Hepatocyte (in vitro differentiated cells): ENCODE data around the gene COL6A3. TPM values are rescaled to one million over a fixed set of nuclear protein-coding genes. Genes with fewer than 3 reads are reported as not detected.

ENCODE experiments used
- DNase-seq: peaks from one replicate; pipeline ENCODE4 v3.0.0-alpha.2; 2016; ENCODE audit warnings: low spot score
- H2AFZ ChIP-seq: fragments of 200-600 bp; sonication (generic); 2 replicates; pipeline ENCODE4 v1.6.0; 2016; ENCODE audit warnings: antibody characterized with exemption, mild to moderate bottlenecking
- H3K27ac ChIP-seq: fragments of 200-600 bp; sonication (generic); 2 replicates; pipeline ENCODE4 v1.5.1; 2016; ENCODE audit warnings: mild to moderate bottlenecking
- H3K27me3 ChIP-seq: fragments of 200-600 bp; sonication (generic); 2 replicates; pipeline ENCODE4 v1.6.1; 2016
- H3K36me3 ChIP-seq: fragments of 200-600 bp; sonication (generic); replicated peaks from 2 replicates; pipeline ENCODE4 v1.5.1; 2016; ENCODE audit warnings: low read depth; ENCODE audit not compliant: insufficient read depth
- H3K4me1 ChIP-seq: fragments of 200-600 bp; sonication (generic); 2 replicates; pipeline ENCODE4 v1.5.1; 2016; ENCODE audit warnings: mild to moderate bottlenecking, moderate library complexity; ENCODE audit not compliant: insufficient read depth
- H3K4me2 ChIP-seq: fragments of 200-600 bp; sonication (generic); 2 replicates; pipeline ENCODE4 v1.6.0; 2016
- H3K4me3 ChIP-seq: fragments of 200-600 bp; sonication (generic); 2 replicates; pipeline ENCODE4 v1.5.1; 2016; ENCODE audit warnings: mild to moderate bottlenecking
- H3K79me2 ChIP-seq: fragments of 200-600 bp; sonication (generic); 2 replicates; pipeline ENCODE4 v1.6.0; 2017; ENCODE audit warnings: mild to moderate bottlenecking
- H3K9me2 ChIP-seq: fragments of 200-600 bp; sonication (generic); replicated peaks from 2 replicates; pipeline ENCODE4 v1.6.0; 2017; ENCODE audit warnings: mild to moderate bottlenecking; ENCODE audit not compliant: insufficient read depth
- H3K9me3 ChIP-seq: fragments of 200-600 bp; sonication (generic); 2 replicates; pipeline ENCODE4 v1.5.1; 2016; ENCODE audit warnings: low read depth, mild to moderate bottlenecking
- H4K20me1 ChIP-seq: fragments of 200-600 bp; sonication (generic); 2 replicates; pipeline ENCODE4 v1.6.0; 2016; ENCODE audit warnings: mild to moderate bottlenecking; ENCODE audit not compliant: insufficient read depth, poor library complexity, severe bottlenecking
- CTCF ChIP-seq: fragments of 200-600 bp; sonication (generic); IDR thresholded peaks from 2 replicates; pipeline ENCODE4 v1.5.1; 2016; ENCODE audit warnings: antibody characterized with exemption, mild to moderate bottlenecking; ENCODE audit not compliant: poor library complexity
- EZH2 ChIP-seq: fragments of 200-600 bp; sonication (generic); IDR thresholded peaks from 2 replicates; pipeline ENCODE4 v1.6.1; 2016; ENCODE audit warnings: antibody characterized with exemption, mild to moderate bottlenecking, borderline replicate concordance
- EZH2phosphoT487 ChIP-seq: fragments of 200-600 bp; sonication (generic); IDR thresholded peaks from one replicate; pipeline ENCODE4 v1.6.1; 2018; ENCODE audit warnings: antibody characterized with exemption, mild to moderate bottlenecking, low read depth, moderate library complexity; ENCODE audit not compliant: unreplicated experiment, severe bottlenecking
- whole genome bisulfite sequencing: methylation state at CpG from one replicate; pipeline ENCODE4 v1.1.6; 2016; ENCODE audit warnings: low lambda C conversion rate; ENCODE audit errors: missing lambda C conversion rate; 5-methylcytosine and 5-hydroxymethylcytosine counted together
- polyA plus RNA-seq: library from polyadenylated mRNA; unstranded; fragments of >200 nt; fragmentation: Nextera tagmentation; extraction: Ambion mirVana; gene quantifications from 2 replicates; pipeline ENCODE4 v1.2.1, GENCODE V29; 2016
- total RNA-seq: library from RNA; depleted of rRNA; stranded (reverse); fragments of >200 nt; gene quantifications from 2 replicates; pipeline ENCODE4 v1.2.3, GENCODE V29; 2014

Gene COL6A3
- total and polyA plus RNA-seq, 2 experiments from 2014 or later, result 80.7 to 250 TPM

GRCh38 chr2:237421542-237422116, 7.7 kb upstream of the COL6A3 start:
- DNase-seq, result peak; percentile 81
- Histone ChIP-seq H3K4me1 (peaks cover 26% of the 10 kb centered on the region), H3K9me3 (no peaks in the 10 kb centered on the region), H3K27me3 (no peaks in the 10 kb centered on the region), H3K36me3 (no peaks in the 10 kb centered on the region), H3K9me2 (no peaks in the 10 kb centered on the region), H3K4me2 (peak overlapping the region; percentile 65), H4K20me1 (no peaks in the 10 kb centered on the region), H3K4me3 (no peak overlapping the region), H3K79me2 (no peaks in the 10 kb centered on the region), H2AFZ (no peak overlapping the region), H3K27ac (no peak overlapping the region)
- no peak for TF ChIP-seq EZH2
- TF ChIP-seq CTCF, result peak; percentile 81
- WGBS, result 26% methylated on average over 23 of the region's 23 CpGs

- Histone ChIP-seq H3K27ac (no peak overlapping the region), H4K20me1 (no peaks in the 10 kb centered on the region), H3K4me3 (no peak overlapping the region), H3K4me2 (no peak overlapping the region), H3K4me1 (peaks cover 3% of the 10 kb centered on the region), H3K9me3 (no peaks in the 10 kb centered on the region), H3K36me3 (no peaks in the 10 kb centered on the region), H3K79me2 (peaks cover 1% of the 10 kb centered on the region), H3K27me3 (no peaks in the 10 kb centered on the region), H2AFZ (no peak overlapping the region), H3K9me2 (no peaks in the 10 kb centered on the region)
- DNase-seq, result no peak
- WGBS, result 87% methylated on average over 3 of the region's 3 CpGs
- TF ChIP-seq EZH2, result no peak
- no peak for TF ChIP-seq EZH2phosphoT487
- TF ChIP-seq CTCF, result no peak
Observed at GRCh38 chr2:237418300-237418699, 4.3 kb upstream of the COL6A3 start.

GRCh38 chr2:237412988-237413776, 782 bp downstream of the COL6A3 start:
- no peaks in the 10 kb centered on the region for H3K9me3 ChIP-seq
- H3K79me2 ChIP-seq, result peaks cover 47% of the 10 kb centered on the region
- peak overlapping the region; percentile 76 for H3K4me2 ChIP-seq
- H4K20me1 ChIP-seq, result no peaks in the 10 kb centered on the region
- 44% methylated on average over 25 of the region's 25 CpGs for WGBS
- H2AFZ ChIP-seq, result no peak overlapping the region
- TF ChIP-seq CTCF, result no peak
- TF ChIP-seq EZH2, result no peak
- TF ChIP-seq EZH2phosphoT487, result no peak
- no peaks in the 10 kb centered on the region for H3K36me3 ChIP-seq
- no peaks in the 10 kb centered on the region for H3K27me3 ChIP-seq
- peak overlapping the region; percentile 69 for H3K4me3 ChIP-seq
- no peaks in the 10 kb centered on the region for H3K9me2 ChIP-seq
- H3K4me1 ChIP-seq, result peaks cover 4% of the 10 kb centered on the region
- H3K27ac ChIP-seq, result peak overlapping the region; percentile 88
- no peak for DNase-seq
